Caco-2 (cell line): ENCODE results near the gene CCR5. TPM values are rescaled to one million over a fixed set of nuclear protein-coding genes. Genes with fewer than 3 reads are reported as not detected.

Experiments used
- BruUV-seq: library from RNA; stranded (reverse); fragments of 400-500 nt; replicated peaks from 2 replicates; lab custom pipeline; 2021; lab: Mats Ljungman, UMichigan
- CTCF ChIA-PET: fragments of 300-600 bp; sonication (Branson Sonifier 250); formaldehyde crosslinking; loops from one replicate; lab custom pipeline; 2022; ENCODE audit warnings: antibody characterized with exemption; lab: Charles Lee
- POLR2A ChIA-PET: fragments of 300-600 bp; sonication (Branson Sonifier 250); formaldehyde crosslinking; loops from one replicate; lab custom pipeline; 2022; ENCODE audit warnings: antibody characterized with exemption; lab: Charles Lee
- DNase-seq, 2 experiments: peaks; one replicate each; pipeline versions ENCODE4 v3.0.0 to v3.0.0-alpha.2; 2020 to 2022
- H3K27me3 ChIP-seq: replicated peaks from 2 replicates; pipeline ENCODE4 v1.6.0; 2011; ENCODE audit warnings: low read length; ENCODE audit not compliant: control insufficient read depth, insufficient read depth
- H3K36me3 ChIP-seq: 2 replicates; pipeline ENCODE4 v1.5.1; 2011; ENCODE audit warnings: low read length; ENCODE audit not compliant: control insufficient read depth, insufficient read depth
- H3K4me1 ChIP-seq: fragments of 250-450 bp; sonication (Bioruptor Pico); 2 replicates; pipeline ENCODE4 v1.5.1; 2020; ENCODE audit warnings: mild to moderate bottlenecking
- H3K4me3 ChIP-seq: 2 replicates; pipeline ENCODE4 v1.5.1; 2011; ENCODE audit warnings: low read depth, mild to moderate bottlenecking, control low read depth, low read length
- H3K9me3 ChIP-seq: fragments of 250-450 bp; sonication (Bioruptor Pico); 2 replicates; pipeline ENCODE4 v1.5.1; 2020; ENCODE audit warnings: mild to moderate bottlenecking, moderate library complexity
- H3K27ac Mint-ChIP-seq: one replicate; pipeline ENCODE4 v1.8.0; 2022; ENCODE audit warnings: mixed read lengths; ENCODE audit not compliant: unreplicated experiment
- H3K27me3 Mint-ChIP-seq: one replicate; pipeline ENCODE4 v1.8.0; 2022; ENCODE audit warnings: mixed read lengths; ENCODE audit not compliant: insufficient read depth, unreplicated experiment
- H3K36me3 Mint-ChIP-seq: one replicate; pipeline ENCODE4 v1.8.0; 2022; ENCODE audit warnings: mild to moderate bottlenecking, mixed read lengths; ENCODE audit not compliant: insufficient read depth, unreplicated experiment
- H3K4me1 Mint-ChIP-seq: one replicate; pipeline ENCODE4 v1.8.0; 2022; ENCODE audit warnings: low read depth, mixed read lengths; ENCODE audit not compliant: unreplicated experiment
- H3K4me3 Mint-ChIP-seq: one replicate; pipeline ENCODE4 v1.8.0; 2022; ENCODE audit warnings: mild to moderate bottlenecking, moderate library complexity, mixed read lengths; ENCODE audit not compliant: unreplicated experiment
- H3K9me3 Mint-ChIP-seq: one replicate; pipeline ENCODE4 v1.8.0; 2022; ENCODE audit warnings: mixed read lengths; ENCODE audit not compliant: unreplicated experiment
- CTCF ChIP-seq, 2 experiments: fragments of 200-600 bp in 1 of 2; IDR thresholded peaks; 1 replicate in 1 of 2; 2 replicates in 1 of 2; pipeline versions ENCODE4 v1.5.1 to v1.8.0; 2011 to 2022; ENCODE audit warnings: antibody characterized with exemption in 1 of 2, control low read depth in 1 of 2, inconsistent platforms in 1 of 2, low read depth in 1 of 2, low read length in 1 of 2, mild to moderate bottlenecking in 1 of 2, moderate library complexity in 1 of 2; ENCODE audit not compliant: insufficient read depth in 1 of 2, severe bottlenecking in 1 of 2, unreplicated experiment in 1 of 2
- intact Hi-C: fragments of 100-400 bp; cut with micrococcal nuclease; formaldehyde crosslinking; loops from one replicate; pipeline ENCODE4 v1.10.0; 2022; ENCODE audit not compliant: unreplicated experiment
- total RNA-seq: library from RNA; stranded (reverse); gene quantifications from 2 replicates; pipeline ENCODE4 v1.2.3, GENCODE V29; 2022

Gene CCR5
- total RNA-seq, 1 experiment from 2014 or later, result not detected

DNA sequence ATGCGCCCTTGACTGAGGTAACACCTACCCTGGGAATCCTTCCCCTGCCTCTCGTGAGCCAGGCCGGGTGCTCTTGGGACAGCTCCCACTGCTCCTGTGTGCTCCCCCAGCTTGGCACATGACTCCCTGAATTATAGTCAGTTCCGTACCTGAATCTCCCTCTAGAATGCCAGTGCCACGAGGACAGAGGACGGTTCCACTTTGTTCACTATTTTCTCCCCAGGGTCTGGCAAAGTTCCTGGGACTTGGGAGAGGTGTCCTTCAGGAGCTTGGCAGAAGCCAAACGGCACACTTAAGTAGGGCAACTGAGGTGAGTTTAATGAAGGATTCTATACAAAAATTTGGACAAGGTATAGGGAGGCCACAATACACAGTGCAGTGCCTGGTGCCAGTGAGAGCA is 26.4 kb downstream of the CCR5 start:
- no peaks in the 10 kb centered on the region for H3K27me3 Mint-ChIP-seq
- no peak for DNase-seq
- intact Hi-C loops, result no loop called here
- peaks cover 5% of the 10 kb centered on the region for H3K36me3 Mint-ChIP-seq
- Histone ChIP-seq H3K4me3 (no peak overlapping the region), H3K9me3 (no peaks in the 10 kb centered on the region), H3K36me3 (no peaks in the 10 kb centered on the region), H3K4me1 (peaks cover 8% of the 10 kb centered on the region), H3K27me3 (no peaks in the 10 kb centered on the region)
- CTCF ChIA-PET, result no interaction called here
- peaks cover 24% of the 10 kb centered on the region for H3K4me1 Mint-ChIP-seq
- no TSS peak for BruUV-seq
- POLR2A ChIA-PET, result no interaction called here
- TF ChIP-seq CTCF (IDR thresholded peaks at IDR 0.05; ENCODE audit: insufficient read depth in 1 of 2, low read depth in 1 of 2, low read length in 1 of 2, severe bottlenecking in 1 of 2, unreplicated experiment in 1 of 2), result no peak
- H3K9me3 Mint-ChIP-seq, result no peaks in the 10 kb centered on the region
- H3K4me3 Mint-ChIP-seq, result no peak overlapping the region
- no peak overlapping the region for H3K27ac Mint-ChIP-seq

GRCh38 chr3:46398186-46398955 is 27.6 kb downstream of the CCR5 start:
- POLR2A ChIA-PET, result no interaction called here
- no peaks in the 10 kb centered on the region for H3K27me3 ChIP-seq
- DNase-seq, result no peak
- H3K4me3 ChIP-seq, result no peak overlapping the region
- no peak overlapping the region for H3K27ac Mint-ChIP-seq
- CTCF ChIA-PET, result no interaction called here
- H3K9me3 Mint-ChIP-seq, result no peaks in the 10 kb centered on the region
- no peaks in the 10 kb centered on the region for H3K9me3 ChIP-seq
- BruUV-seq, result no TSS peak
- peaks cover 5% of the 10 kb centered on the region for H3K4me1 ChIP-seq
- intact Hi-C loops, result no loop called here
- no peaks in the 10 kb centered on the region for H3K27me3 Mint-ChIP-seq
- H3K36me3 Mint-ChIP-seq, result peaks cover 5% of the 10 kb centered on the region
- no peaks in the 10 kb centered on the region for H3K36me3 ChIP-seq
- peaks cover 16% of the 10 kb centered on the region for H3K4me1 Mint-ChIP-seq
- no peak overlapping the region for H3K4me3 Mint-ChIP-seq
- TF ChIP-seq CTCF (IDR thresholded peaks at IDR 0.05; ENCODE audit: insufficient read depth in 1 of 2, low read depth in 1 of 2, low read length in 1 of 2, severe bottlenecking in 1 of 2, unreplicated experiment in 1 of 2), result no peak

GRCh38 chr3:46399098-46399497 is 28.4 kb downstream of the CCR5 start:
- H3K4me1 Mint-ChIP-seq, result peaks cover 16% of the 10 kb centered on the region
- peaks cover under 1% of the 10 kb centered on the region for H3K36me3 Mint-ChIP-seq
- no TSS peak for BruUV-seq
- no peak overlapping the region for H3K4me3 Mint-ChIP-seq
- Histone ChIP-seq H3K9me3 (no peaks in the 10 kb centered on the region), H3K4me3 (no peak overlapping the region), H3K27me3 (no peaks in the 10 kb centered on the region), H3K4me1 (no peaks in the 10 kb centered on the region; the same call in 1 of the 2 replicates), H3K36me3 (no peaks in the 10 kb centered on the region)
- no peak for TF ChIP-seq CTCF (IDR thresholded peaks at IDR 0.05; ENCODE audit: insufficient read depth in 1 of 2, low read depth in 1 of 2, low read length in 1 of 2, severe bottlenecking in 1 of 2, unreplicated experiment in 1 of 2)
- no peaks in the 10 kb centered on the region for H3K9me3 Mint-ChIP-seq
- H3K27me3 Mint-ChIP-seq, result no peaks in the 10 kb centered on the region
- intact Hi-C loops, result no loop called here
- no peak for DNase-seq
- POLR2A ChIA-PET, result no interaction called here
- H3K27ac Mint-ChIP-seq, result no peak overlapping the region
- CTCF ChIA-PET, result no interaction called here
